GM18858 (cell line): Measurements from ENCODE around the gene PRKCB.
"Not testable (repeated sequence)": the region's sequence is repeated elsewhere in the genome, so short reads cannot be mapped to it uniquely, and the experiment has no call there.

Experiments used
- ATAC-seq: cut with Tn5 transposase; IDR thresholded peaks from one replicate; pipeline ENCODE4 v1.9.1; 2021; ENCODE audit not compliant: unreplicated experiment

The PRKCB gene

DNA sequence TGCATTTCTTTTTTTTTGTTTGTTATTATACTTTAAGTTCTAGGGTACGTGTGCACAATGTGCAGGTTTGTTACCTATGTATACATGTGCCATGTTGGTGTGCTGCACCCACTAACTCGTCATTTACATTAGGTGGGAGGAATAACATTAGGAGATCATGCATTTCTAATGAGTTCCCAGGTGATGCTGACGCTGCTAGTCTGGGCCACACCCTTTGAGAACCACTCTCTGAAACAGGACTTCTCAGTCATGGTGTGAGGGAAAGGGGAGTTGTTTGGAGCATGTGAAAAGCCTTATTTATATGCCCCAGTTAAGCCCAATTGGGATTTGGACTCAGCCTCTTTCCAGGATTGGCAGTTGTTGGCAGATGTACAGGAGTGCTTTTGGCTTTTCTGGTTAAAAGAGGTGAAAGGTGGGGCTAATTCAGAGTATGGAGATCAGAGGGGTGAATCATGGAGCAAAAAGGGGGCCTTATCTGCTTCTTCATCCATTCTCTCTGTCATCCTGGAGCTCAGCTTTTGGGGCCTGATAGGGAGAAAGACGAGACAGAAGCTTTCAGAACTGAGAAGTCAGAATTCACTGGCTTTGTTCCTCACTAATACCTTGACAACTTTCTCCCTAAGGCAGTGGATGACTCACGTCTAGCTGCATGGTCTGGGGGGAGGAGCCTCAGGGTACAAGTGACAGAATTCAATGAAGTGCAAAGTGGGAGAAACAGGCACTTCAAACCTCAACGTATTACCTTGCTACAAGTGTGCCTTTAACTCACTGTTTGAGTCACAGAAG is 240.3 kb downstream of the PRKCB start:
- no peak for ATAC-seq

DNA sequence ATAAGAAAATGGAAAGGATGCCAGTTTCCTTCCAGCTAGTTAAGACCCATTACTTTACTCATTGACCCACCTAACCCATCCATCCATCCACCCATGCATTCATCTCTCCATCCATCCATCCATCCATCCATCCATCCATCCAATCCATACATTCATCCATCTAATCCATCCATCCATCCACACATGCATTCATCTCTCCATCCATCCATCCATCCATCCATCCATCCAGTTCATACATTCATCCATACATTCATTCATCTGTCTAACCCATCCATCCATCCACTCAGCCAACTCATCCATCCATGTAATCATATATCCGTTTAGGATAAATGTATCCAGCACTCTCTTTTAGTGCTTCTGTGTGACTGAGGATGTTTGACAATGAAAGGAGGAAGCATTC is 241.5 kb downstream of the PRKCB start:
- ATAC-seq: no peak

DNA sequence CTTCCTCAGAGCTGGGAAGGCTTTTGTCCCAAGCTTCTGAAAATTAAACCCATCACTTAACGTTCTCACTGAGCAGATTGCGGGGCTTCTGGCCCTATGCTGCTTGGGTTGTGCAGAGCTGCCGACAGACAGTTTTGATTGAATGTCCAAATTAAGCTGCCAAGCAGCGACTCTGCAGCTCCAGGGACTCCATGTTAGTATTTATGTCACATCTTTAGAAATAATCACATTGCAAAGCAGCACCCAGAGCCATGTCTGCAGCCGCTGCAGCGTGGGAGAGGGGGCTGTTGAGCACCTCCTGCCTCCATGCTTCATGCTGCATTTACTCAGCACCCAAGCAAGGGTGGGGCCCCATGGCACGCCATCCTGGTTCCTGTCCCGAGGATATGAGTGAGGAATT is 242.2 kb downstream of the PRKCB start:
- no peak for ATAC-seq

DNA sequence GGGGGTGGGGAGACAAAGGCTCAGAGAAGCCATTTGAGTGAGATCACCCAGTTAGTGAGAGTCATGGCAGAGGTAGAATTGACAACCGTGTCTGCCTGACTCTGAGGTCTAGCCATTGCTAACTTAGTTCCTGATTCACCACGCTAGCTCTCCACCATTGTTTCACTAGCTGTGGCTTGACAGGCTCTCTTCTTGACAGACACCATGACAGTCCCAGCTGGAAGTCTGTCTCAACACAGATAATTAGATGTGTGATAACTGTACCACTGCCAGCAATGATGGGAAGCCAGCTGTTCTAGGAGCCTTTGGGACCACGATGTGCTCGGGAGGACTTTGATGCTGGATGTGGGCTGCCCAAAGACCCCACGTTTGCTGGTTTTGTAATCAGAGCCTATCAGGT is 249.9 kb downstream of the PRKCB start:
- no peak for ATAC-seq

- ATAC-seq: no peak
Observed at GRCh38 chr16:24087891-24088410, 252.2 kb downstream of the PRKCB start.

GRCh38 chr16:24088767-24089166 is 253.0 kb downstream of the PRKCB start:
- no peak for ATAC-seq

DNA sequence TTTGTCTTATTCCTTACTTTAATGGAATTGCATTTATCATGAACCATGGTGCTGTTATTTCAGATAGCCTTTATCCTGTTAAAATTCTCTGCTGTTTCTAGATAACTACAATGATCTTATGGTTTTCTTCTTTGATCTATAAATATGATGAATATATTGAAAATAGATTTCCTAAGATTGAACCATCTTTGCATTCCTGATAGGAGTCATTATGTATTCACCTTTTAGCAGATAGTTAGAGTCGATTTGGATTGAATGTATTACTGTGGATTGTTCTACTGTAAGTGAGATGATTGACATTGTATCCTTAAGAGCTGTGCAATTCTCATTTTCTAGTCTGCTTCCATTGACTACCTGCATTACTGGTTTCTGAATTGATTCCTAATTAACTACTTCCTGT is 255.3 kb downstream of the PRKCB start:
- no peak for ATAC-seq

- no peak for ATAC-seq
Observed at GRCh38 chr16:24093049-24093448, 257.3 kb downstream of the PRKCB start.

DNA sequence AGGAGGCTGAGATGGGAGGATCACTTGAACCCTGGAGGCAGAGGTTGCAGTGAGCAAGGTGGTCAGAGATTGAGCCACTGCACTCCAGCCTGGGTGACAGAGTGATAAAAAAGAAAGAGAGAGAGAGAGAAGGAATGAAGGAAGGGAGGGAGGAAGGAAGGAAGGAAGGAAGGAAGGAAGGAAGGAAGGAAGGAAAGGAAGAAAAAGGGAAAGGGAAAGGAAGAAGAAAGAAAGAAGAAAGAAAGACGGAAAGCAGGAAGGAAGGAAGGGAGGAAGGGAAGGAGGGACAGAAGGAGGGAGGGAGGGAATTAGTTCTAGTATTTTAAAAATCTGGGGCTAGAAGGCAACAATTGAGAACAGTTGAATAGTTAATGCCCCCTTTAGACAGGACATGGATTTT is 258.9 kb downstream of the PRKCB start:
- no peak for ATAC-seq

DNA sequence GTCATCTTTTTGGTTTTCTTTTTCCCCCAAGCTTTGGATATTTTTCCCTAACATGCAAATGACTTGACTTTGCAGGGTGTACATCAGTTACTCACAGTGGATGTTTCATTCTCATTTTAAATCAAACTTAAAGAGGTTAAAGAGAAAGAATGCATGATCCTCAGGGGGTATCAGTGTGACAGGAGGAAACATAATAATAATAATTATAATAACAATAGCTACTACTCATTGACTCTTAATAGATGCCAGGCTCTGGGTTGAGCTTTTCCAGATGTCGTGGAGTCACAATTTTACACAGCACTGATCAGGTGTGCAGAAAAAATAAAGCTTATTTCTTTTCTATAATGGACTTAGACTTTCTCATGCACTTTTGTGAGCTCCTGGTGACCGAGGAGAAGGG is 263.1 kb downstream of the PRKCB start:
- ATAC-seq: no peak

- no peak for ATAC-seq
Observed at GRCh38 chr16:24101431-24101830, 265.6 kb downstream of the PRKCB start.

- ATAC-seq: no peak
Observed at GRCh38 chr16:24102209-24102660, 266.5 kb downstream of the PRKCB start.

GRCh38 chr16:24105471-24105870 is 269.7 kb downstream of the PRKCB start:
- not testable (repeated sequence) for ATAC-seq

DNA sequence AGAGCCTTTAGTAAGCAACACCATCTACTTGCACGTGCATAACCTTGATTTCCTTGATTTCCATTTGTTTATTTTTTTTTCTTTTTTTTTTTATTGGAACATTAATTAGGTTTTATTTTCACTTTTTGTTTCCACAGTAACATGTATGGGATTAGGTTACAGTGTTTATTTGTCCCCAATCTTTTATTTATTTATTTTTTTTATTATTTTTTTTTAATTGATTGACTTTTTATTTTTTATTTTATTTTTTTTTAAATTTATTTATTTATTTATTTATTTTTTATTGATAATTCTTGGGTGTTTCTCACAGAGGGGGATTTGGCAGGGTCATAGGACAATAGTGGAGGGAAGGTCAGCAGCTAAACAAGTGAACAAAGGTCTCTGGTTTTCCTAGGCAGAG is 272.3 kb downstream of the PRKCB start:
- ATAC-seq: not testable (repeated sequence)

- no peak for ATAC-seq
Observed at GRCh38 chr16:24111724-24112302, 276.0 kb downstream of the PRKCB start.

DNA sequence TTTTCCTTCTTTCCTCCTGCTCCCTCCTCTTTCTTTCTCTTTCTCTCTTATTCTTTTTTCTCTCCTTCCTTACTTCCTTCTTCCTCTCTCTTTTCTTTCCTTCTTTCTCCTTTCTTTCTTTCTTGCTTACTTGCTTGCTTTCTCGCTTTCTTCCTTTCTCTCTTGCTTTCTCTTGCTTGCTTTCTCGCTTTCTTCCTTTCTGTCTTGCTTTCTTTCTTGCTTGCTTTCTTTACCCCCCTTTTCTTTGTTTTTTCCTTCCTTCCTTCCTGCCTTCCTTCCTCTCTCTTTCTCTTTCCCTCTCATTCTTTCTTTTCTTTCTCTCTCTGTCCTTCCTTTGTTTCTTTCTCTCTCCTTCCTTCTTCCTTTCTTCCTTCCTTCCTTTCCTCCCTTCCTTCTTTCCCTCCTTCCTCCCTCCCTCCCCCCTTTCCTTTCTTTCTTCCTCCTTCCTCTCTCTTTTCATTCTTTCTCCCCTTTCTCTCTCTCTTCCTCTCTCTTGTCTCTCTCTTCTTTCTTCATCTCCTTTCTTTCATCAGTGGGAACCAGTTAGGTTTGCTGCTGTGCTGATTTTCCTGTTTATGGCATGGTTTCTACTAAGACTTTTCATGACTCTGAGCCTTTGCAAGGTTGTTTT is 277.4 kb downstream of the PRKCB start:
- no peak for ATAC-seq

GRCh38 chr16:24114876-24115275 is 279.1 kb downstream of the PRKCB start:
- ATAC-seq: no peak

DNA sequence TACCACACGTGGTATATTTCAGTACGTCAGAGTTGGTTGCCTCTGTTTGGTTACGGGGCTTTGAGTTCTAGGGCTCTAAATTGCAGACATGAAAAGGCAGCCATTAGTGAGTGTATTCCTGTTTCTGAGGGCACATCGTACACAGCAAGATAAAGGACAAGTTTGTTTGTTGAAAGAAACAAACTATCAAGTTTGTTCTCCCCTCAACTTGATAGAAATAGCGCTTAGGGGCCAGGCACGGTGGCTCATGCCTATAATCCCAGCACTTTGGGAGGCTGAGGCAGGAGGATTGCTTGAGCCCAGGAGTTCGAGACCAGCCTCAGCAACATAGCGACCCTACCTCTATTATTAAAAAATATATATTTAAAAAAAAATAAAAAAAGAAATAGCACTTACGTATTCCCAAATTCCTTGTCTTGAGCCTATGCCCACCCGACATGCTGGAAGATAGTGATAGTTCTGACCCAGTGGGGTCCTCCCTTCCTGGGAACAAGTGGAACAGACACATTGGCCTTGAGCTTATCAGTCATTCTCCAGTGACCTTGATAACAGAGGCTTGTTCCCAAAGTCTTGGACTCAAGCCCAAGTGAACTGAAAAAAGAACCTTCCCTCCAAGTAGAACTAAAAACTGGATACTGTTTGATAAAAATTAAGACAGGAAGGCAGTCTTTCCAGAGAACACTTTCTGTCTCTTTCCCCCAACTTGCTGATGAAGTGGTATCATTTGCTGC is 280.4 kb downstream of the PRKCB start:
- no peak for ATAC-seq

DNA sequence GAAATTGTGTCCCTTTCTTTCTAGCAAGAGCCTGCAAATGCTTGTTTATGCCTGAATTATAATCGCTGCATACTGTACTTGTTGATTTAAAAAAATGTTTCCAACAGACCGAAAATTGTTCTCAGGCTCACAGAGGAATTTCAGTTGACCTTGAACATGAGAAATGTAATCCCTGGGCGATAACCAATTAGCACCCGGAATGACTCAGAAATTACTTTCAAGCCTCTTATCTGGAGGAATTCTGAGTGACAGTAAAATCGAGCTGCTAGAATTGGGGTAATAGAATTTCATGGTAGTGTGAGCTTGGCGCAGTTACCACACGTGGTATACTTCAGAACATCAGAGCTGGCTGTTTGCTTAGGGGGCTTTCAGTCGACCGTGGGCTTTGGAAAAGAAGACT is 281.2 kb downstream of the PRKCB start:
- ATAC-seq: no peak

- ATAC-seq: no peak
Observed at GRCh38 chr16:24117680-24118079, 281.9 kb downstream of the PRKCB start.

DNA sequence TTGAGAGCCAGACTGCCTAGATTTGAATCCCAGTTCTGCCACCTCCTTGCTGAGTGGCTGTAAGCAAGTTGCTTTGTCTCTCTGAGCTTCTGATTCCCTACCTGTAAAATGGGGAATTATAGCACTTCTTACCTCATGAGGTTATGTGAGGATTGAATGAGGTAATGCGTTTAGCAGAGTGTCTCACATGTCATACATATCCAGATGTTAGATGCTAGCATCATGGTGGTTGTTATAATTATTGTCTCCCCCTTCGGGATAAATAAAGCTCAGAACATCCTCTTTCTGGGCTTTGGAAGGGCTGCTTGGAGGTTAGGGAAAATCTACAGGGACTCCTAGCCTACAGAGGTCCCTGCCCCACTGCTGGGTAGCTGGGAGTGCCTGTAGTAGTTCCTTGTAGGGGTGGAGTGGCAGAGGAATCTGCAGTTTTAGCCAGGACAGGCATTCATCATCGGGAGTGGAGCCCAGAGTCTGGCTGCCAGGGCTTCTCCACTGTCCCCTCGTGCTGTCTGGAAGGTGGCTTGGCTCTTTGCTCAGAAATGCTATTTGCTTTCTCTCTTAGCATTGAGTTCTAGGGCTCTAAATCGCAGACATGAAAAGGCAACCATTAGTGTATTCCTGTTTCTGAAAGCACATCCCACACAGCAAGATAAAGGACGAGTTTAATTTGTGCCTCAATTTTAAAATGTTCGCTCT is 282.5 kb downstream of the PRKCB start:
- no peak for ATAC-seq
